SU-DHL-6 (cell line): ENCODE measurements around the gene MYH13.

ENCODE experiments used
- H2AFZ ChIP-seq: fragments of 200-600 bp; sonication (generic); 2 replicates; pipeline ENCODE4 v1.6.1; 2014; ENCODE audit warnings: low read depth, mild to moderate bottlenecking, moderate library complexity, mixed read lengths, antibody characterized with exemption, low read length; ENCODE audit not compliant: severe bottlenecking
- H3F3A ChIP-seq: fragments of 200-600 bp; shearing (Covaris generic); 2 replicates; pipeline ENCODE4 v1.6.0; 2016; ENCODE audit warnings: antibody characterized with exemption, mild to moderate bottlenecking; ENCODE audit not compliant: insufficient read depth
- H3K27ac ChIP-seq: fragments of 200-600 bp; sonication (generic); 2 replicates; pipeline ENCODE4 v1.5.1; 2016; ENCODE audit warnings: low read depth, mild to moderate bottlenecking, low read length, moderate library complexity, mixed read lengths
- H3K27me3 ChIP-seq: fragments of 200-600 bp; sonication (generic), shearing (Covaris generic); 2 replicates; pipeline ENCODE4 v1.6.0; 2014; ENCODE audit warnings: mild to moderate bottlenecking, low read length
- H3K36me3 ChIP-seq: fragments of 200-600 bp; sonication (generic); 2 replicates; pipeline ENCODE4 v1.6.1; 2014; ENCODE audit warnings: mild to moderate bottlenecking, low read length, mixed read lengths
- H3K4me2 ChIP-seq: fragments of 300-600, 200-600 bp; shearing (Covaris generic), sonication (generic); 2 replicates; pipeline ENCODE4 v1.6.0; 2014; ENCODE audit warnings: low read length, low read depth, mild to moderate bottlenecking; ENCODE audit not compliant: poor library complexity, severe bottlenecking
- H3K4me3 ChIP-seq: fragments of 200-600 bp; sonication (generic); 2 replicates; pipeline ENCODE4 v1.5.1; 2014; ENCODE audit warnings: antibody characterized with exemption, low read length, mild to moderate bottlenecking, mixed read lengths; ENCODE audit not compliant: insufficient read depth, poor library complexity, severe bottlenecking
- H3K79me2 ChIP-seq: fragments of 200-600 bp; sonication (generic); 2 replicates; pipeline ENCODE4 v1.6.1; 2014; ENCODE audit warnings: mild to moderate bottlenecking, low read length, moderate library complexity; ENCODE audit not compliant: insufficient read depth
- H3K9ac ChIP-seq: fragments of 200-600 bp; sonication (generic); 2 replicates; pipeline ENCODE4 v1.7.0; 2014; ENCODE audit warnings: mild to moderate bottlenecking, low read length
- H3K9me2 ChIP-seq: fragments of 200-600 bp; sonication (generic); replicated peaks from 2 replicates; pipeline ENCODE4 v1.6.1; 2014; ENCODE audit warnings: low read length; ENCODE audit not compliant: insufficient read depth
- H3K9me3 ChIP-seq: fragments of 200-600 bp; sonication (generic); 2 replicates; pipeline ENCODE4 v1.6.1; 2014; ENCODE audit warnings: low read length, mixed read lengths; ENCODE audit not compliant: insufficient read depth
- H4K20me1 ChIP-seq: fragments of 200-600 bp; sonication (generic); 2 replicates; pipeline ENCODE4 v1.6.1; 2014; ENCODE audit warnings: low read depth, mild to moderate bottlenecking, antibody characterized with exemption, low read length, moderate library complexity, mixed read lengths
- EZH2phosphoT487 ChIP-seq: fragments of 200-600 bp; sonication (generic), shearing (Covaris generic); conservative IDR thresholded peaks from 2 replicates; pipeline ENCODE4 v1.6.1; 2018; ENCODE audit warnings: mild to moderate bottlenecking, antibody characterized with exemption, low read length, moderate library complexity, mixed read lengths
- TF ChIP-seq, protein P1 (sequence below): fragments of 200-600 bp; sonication (generic); IDR thresholded peaks from one replicate; pipeline ENCODE4 v1.5.1; 2017; ENCODE audit warnings: antibody characterized with exemption, mild to moderate bottlenecking, low read length, moderate library complexity; ENCODE audit not compliant: insufficient read depth, poor library complexity, severe bottlenecking

MYH13 gene

DNA sequence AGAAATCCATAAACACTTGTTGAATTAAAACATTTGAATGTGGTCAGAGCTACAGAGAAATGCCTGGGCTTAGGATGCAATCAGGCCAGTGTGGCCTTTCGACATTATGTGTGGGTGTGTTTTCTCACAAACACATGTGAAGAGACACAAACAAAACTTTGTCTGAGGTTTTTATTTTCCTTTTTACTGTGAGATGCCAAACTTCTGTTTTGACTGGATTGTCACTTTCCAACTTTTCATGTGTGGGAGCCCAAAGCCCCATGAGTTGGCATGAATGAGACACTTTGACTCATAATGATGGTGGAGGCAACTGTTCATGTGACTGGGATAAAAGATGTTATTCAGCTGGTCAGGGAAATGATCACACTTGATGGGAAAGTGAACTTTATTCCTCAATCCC, 102.5 kb downstream of the MYH13 start:
- Histone ChIP-seq H3K4me3 (no peak overlapping the region), H3K9me3 (no peaks in the 10 kb centered on the region), H3K9ac (no peak overlapping the region), H3K9me2 (no peaks in the 10 kb centered on the region; the same call in 1 of the 2 replicates), H3K79me2 (no peaks in the 10 kb centered on the region), H2AFZ (no peak overlapping the region), H3K27me3 (no peaks in the 10 kb centered on the region), H4K20me1 (no peaks in the 10 kb centered on the region), H3K36me3 (no peaks in the 10 kb centered on the region), H3K27ac (no peak overlapping the region), H3F3A (no peaks in the 10 kb centered on the region), H3K4me2 (no peak overlapping the region)
- TF ChIP-seq, protein P1, sequence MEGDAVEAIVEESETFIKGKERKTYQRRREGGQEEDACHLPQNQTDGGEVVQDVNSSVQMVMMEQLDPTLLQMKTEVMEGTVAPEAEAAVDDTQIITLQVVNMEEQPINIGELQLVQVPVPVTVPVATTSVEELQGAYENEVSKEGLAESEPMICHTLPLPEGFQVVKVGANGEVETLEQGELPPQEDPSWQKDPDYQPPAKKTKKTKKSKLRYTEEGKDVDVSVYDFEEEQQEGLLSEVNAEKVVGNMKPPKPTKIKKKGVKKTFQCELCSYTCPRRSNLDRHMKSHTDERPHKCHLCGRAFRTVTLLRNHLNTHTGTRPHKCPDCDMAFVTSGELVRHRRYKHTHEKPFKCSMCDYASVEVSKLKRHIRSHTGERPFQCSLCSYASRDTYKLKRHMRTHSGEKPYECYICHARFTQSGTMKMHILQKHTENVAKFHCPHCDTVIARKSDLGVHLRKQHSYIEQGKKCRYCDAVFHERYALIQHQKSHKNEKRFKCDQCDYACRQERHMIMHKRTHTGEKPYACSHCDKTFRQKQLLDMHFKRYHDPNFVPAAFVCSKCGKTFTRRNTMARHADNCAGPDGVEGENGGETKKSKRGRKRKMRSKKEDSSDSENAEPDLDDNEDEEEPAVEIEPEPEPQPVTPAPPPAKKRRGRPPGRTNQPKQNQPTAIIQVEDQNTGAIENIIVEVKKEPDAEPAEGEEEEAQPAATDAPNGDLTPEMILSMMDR, result no peak
- no peak for TF ChIP-seq EZH2phosphoT487

DNA sequence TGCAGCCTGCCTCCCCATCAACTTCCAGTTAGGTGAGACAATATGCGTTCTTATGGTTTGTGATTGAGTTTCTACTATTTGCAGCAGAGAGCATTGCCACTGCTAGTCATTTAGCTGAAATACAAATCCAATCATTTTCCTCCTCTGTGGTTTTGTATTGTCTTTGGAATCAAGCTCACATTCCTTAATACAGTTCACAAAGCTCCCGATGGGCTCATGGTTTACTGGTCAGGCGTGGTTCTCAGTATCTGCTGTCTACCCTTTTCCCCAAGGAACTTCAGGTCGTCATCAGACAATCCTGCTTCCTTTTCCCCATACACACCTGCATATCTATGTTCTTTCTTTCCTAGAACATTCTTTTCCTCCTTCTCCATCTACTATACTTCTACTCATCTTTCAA, 104.8 kb downstream of the MYH13 start:
- no peak overlapping the region for H2AFZ ChIP-seq
- H4K20me1 ChIP-seq, result no peaks in the 10 kb centered on the region
- H3K27ac ChIP-seq, result no peak overlapping the region
- H3K36me3 ChIP-seq, result no peaks in the 10 kb centered on the region
- no peaks in the 10 kb centered on the region; the same call in 1 of the 2 replicates for H3K9me2 ChIP-seq
- no peak overlapping the region for H3K9ac ChIP-seq
- no peaks in the 10 kb centered on the region for H3K9me3 ChIP-seq
- no peaks in the 10 kb centered on the region for H3F3A ChIP-seq
- no peaks in the 10 kb centered on the region for H3K27me3 ChIP-seq
- H3K79me2 ChIP-seq, result no peaks in the 10 kb centered on the region
- no peak overlapping the region for H3K4me3 ChIP-seq
- no peak for TF ChIP-seq EZH2phosphoT487
- TF ChIP-seq, protein P1, result no peak
- H3K4me2 ChIP-seq, result no peak overlapping the region

DNA sequence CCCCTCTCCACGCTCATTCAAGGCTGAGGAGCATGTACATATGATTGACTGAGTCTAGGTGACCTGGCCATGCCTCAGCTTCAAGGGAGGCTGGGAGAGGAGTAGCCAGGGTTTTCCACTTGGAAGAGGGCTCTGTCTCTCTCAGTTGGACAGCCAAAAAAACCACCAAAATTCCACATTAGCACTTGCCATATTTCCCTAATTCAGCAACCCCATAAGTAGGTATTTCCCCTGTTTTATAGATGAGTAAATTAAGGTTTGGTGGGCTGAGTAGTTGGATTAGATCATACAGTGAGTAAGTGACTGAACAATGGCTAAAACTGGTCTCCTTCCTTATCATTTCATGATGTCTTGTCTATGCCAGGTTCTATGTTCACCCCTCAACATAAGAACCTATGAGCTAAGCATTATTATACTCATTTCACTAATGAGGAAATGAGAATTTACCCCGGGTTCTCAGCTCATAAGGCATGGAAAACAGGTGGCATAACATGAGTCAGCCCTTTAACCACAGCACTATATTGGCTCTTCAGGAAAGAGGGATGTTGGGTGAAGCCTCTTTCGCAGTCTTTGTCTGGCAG, 106.4 kb downstream of the MYH13 start:
- no peak overlapping the region for H3K9ac ChIP-seq
- no peaks in the 10 kb centered on the region for H3F3A ChIP-seq
- no peaks in the 10 kb centered on the region for H3K9me3 ChIP-seq
- no peak overlapping the region for H3K4me2 ChIP-seq
- no peaks in the 10 kb centered on the region for H3K36me3 ChIP-seq
- no peak for TF ChIP-seq EZH2phosphoT487
- TF ChIP-seq, protein P1, result no peak
- no peaks in the 10 kb centered on the region; the same call in 1 of the 2 replicates for H3K9me2 ChIP-seq
- H3K27me3 ChIP-seq, result no peaks in the 10 kb centered on the region
- H4K20me1 ChIP-seq, result no peaks in the 10 kb centered on the region
- H3K79me2 ChIP-seq, result no peaks in the 10 kb centered on the region
- H3K27ac ChIP-seq, result no peak overlapping the region
- no peak overlapping the region for H2AFZ ChIP-seq
- H3K4me3 ChIP-seq, result no peak overlapping the region
